ENCODE measurements around the gene UBAC2.
"Not testable (repeated sequence)": the region's sequence is repeated elsewhere in the genome, so short reads cannot be mapped to it uniquely, and the experiment has no call there.

UBAC2 gene

DNA sequence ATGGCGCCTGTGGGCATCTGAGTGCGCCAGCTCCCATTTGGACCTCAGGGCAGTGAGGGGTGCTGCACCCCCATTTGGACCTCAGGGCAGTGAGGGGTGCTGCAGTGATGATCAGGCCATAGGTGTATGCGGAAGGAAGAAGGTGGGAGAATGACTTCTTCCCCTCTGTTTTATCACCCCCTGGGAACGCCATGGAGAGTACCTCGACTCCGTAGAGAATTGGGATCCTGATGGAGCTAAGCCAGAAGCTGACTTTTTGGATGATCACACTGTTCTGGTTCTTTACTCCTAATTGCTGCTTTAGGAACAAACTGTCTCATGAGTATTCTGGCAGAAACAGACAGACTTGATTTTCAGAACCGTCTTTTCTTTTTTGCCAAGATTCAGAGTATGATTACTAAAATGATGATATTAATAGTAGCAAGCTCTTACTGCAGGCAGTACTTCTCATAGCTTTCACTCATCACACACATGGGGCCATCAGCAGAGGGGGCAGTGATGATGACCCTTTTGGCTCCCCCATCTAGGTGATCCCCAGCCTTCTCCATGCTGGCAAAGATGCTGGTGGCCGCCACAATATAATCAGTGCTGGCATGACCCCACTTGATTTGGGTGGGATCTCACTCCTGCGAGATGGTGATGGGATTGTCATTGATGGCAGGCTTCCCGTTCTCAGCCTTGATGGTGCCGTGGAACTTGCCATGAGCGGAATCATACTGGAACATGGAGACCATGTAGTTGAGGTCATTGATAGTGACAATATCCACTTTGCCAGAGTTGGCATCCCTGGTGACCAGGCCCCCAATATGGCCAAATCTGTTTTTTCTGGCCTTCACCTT is 10.3 kb upstream of the UBAC2 start:
- DNase-seq = no peak

DNA sequence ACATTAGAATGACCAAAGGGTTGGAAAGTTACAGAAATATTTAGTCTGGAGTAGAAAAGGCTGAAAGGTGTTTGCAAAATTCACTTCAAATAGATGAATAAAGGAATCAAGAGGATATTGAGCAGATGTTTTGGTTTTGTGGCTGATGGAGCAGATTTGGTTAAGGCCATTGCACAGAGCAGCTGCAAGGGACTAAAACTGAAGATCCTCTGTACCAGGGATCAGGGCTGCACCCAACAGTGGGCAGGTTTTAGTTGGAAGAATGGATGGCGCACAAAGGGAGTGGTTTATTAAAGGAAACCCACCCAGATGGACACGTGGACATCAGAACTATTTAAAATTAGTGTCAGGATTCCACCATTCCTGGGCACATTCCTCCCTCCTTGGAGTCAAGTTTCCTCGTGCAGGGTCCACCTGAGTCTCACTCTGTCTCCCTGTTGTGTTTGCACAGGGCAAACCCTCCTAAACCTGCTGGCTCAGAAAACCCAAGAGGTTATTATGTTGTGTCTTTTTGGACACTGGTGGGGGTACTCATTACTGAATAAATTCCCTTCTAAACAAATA is 9.2 kb upstream of the UBAC2 start:
- no peak for DNase-seq

DNA sequence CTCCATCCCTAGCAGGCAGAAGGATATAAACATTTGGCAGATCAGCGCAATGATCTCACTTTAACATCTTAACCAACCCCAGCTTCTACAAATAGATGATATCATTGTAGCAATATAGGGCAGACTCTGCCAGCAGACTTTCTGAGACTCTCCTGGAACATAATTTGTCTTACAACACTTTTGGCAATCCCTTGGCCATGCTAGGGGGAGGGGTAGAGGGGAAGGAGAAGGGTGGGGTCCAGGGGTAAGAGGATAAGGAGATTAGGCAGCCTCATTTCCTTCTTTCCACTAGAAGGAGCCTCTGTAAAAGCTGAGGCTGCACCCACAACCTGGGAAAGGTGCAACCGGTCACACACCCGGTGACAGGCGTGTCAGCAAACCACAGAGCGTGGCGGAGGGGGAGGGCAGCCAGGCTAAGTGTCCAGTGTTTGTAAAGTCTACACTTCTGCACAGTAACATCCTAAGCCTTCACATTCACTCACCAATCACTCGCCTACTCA is 8.7 kb upstream of the UBAC2 start:
- DNase-seq = no peak

DNA sequence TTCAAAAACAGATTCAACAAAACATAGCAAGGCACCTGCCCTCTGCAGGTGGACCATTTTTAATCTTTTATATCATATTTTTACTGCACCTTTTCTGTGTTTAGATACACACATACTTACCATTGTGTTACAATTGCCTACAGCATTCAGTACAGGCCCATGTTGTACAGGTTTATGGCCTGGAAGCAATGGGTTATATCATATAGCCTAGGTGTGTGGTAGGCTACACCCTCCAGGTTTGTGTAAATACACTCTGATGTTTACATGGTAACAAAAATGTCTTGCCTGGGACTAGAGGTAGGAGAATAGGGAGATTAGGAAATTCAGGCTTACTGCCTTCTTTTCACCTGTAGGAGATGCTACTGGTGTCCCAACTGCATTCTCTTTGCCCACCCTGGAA is 8.2 kb upstream of the UBAC2 start:
- no peak for DNase-seq

GRCh38 chr13:99193152-99193551 is 7.5 kb upstream of the UBAC2 start:
- no peak for DNase-seq

GRCh38 chr13:99196466-99197116 is 4.1 kb upstream of the UBAC2 start:
- DNase-seq = no peak

DNA sequence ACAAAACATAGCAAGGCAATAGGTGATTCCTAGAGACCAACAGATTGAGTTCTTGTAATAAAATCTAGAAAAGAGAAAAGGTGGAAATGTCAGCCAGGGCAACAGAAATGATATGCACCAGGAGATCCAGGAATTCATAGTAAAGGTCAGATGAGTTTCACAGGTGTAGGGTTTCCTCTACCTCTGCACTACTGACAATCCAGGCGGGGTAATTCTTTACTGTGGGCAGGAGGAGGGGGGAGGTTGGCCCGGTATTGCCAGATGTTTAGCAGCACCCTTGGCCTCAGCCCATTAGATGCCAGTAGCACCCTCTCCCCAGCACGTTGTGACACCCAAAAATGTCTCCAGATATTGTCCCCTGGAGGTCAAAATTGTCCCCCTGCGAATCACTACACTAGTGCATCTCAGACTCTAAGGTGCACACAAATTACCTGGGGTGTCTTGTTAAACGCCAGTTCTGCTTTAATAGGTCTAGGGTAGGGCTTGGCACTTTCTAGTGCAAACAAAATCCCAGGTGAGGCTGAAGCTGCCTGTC is 3.5 kb upstream of the UBAC2 start:
- no peak for DNase-seq

DNA sequence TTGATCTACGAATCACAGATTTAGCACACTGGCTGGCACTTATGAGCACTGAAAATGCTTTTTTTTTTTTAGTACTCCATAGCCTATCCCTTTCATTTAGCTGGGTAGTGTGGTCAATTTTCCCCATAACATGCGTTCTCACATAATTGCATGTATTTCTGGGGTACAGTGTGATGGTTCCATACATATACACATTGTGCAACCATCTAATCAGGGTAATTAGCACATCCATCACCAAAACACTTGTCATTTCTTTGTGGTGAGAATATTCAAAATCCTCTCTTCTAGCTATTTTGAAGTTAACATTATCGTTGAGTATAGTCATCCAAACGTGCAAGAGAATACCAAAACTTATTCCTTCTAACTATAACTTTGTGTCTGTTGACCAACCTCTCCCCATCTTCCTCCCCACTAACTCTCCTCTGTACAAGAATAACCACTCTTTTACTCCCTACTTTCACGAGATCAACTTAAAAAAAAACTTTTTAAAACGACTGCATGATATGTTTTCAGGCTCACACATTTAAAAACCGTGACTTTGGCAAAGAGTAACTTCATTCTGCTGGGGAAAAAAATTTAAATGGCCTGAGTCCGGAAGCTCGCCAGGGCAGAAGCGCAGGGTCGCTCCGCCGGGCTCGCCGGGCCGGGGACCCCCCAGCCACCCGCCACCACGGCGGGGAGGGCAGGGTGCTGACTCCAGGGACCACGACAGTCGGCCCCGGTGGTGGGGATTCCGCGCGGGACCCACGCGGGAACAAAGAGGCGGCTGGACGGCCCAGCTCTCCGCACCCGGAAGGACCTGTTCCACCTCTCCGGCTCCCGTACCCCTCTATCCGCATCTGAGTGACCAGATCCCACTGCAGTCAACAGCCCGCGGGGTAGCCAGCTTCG is 868 bp upstream of the UBAC2 start:
- DNase-seq = no peak

DNA sequence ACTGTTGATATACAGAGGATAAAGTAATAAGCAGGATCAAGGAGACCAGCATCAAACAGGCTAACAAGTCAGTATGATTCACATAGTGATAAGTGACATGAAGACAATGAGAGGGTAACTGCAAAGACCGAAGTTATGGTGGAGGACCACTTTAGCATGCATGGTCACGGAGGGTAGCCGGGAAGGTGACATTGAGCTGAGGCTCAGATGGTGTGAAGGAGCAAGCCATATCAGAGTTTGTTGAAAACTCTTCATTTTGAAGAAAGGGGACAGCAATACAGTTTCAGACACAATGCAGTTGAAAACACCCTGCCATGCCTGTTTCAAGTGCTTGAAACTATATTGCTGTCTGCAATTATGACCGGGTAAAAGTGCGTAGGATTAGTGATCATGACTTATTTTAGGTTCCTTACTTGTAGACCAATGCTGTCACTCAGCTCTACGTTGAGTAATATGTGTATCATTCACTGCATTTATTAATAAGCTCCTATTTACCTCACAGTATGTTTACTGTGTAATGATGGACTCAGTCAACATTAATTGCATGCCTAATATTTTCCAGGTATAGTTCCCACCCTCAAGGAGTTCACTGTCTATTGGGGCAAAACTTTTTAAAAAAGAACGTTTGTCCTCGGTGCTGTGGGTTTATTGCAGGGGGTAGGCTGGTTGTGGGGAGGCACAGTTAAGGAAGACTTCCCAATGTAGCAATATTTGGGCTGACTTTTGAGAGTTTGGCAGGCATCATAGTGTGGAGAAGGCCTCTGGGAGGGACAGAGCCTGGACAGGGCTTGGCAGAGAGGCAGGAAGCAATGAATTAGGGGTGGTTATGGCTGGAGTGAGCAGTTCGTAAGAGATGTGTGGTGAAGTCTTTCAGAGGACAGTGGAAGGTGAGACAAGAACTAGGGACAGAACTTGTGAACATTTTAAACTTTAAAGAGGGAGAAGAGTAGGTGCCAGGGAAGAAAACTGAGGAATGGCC is 3.2 kb downstream of the UBAC2 start:
- DNase-seq = no peak

DNA sequence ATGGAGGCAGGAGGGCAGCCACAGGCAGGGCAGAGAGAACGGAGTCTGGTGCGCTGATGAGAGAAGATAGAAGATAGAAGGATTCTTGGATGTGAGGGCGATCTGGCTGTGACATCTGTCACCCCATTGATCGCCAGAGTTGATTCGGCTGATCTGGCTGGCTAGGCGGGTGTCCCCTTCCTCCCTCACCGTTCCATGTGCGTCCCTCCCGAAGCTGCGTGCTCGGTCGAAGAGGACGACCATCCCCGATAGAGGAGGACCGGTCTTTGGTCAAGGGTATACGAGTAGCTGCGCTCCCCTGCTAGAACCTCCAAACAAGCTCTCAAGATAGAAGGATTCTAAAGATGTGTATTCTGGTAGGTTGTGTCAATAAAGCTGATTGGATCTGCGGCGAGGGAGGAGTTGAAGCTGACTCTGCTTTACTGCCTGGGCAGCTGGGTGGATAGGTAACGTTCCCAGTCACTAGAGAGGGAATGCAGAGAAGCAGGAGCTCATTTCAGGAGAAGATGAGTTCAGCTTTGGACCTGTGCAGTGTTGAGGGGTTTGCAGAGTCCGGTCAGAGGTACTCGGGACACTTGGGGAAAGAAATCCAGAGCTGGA is 5.1 kb downstream of the UBAC2 start:
- no peak for DNase-seq

- no peak for DNase-seq
These were observed 5.6 kb downstream of the UBAC2 start for GRCh38 chr13:99206226-99206625.

GRCh38 chr13:99206873-99207272 is 6.2 kb downstream of the UBAC2 start:
- no peak for DNase-seq

DNA sequence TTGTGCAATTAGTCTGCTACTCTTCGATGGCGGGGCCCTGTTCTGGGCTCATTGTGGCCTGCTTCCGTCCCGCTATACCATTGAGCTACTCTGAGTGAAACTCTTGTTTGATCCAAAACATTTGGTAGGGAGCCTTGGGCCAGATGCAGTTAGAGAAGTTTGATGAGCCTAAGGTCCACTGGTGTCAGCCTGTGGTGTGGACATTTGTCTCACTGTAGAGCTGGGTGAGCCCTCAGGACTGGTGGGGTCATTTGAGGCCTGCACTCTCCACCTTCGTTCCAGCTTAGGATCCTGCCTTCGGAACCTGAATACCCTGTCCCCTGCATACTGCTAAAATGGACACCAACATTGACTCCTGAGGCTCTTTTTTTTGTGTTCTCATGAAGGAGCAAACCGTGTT is 6.9 kb downstream of the UBAC2 start:
- DNase-seq = no peak

DNA sequence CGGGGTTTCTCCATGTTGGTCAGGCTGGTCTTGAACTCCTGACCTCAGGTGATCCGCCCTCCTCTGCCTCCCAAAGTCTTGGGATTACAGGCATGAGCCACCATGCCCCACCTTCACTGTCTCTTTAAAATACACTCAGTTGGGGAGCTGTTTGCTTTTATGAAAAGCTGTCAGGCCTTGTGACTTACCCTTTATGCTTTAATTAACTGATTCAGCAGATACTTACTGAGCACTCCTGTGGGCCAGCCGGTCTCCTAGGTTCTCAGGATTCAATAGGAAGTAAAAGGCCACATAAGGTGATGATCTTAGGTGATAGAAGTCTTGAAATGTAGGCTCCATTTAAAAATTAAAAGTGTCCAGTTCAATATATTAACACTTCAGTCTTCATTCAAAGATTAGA is 7.5 kb downstream of the UBAC2 start:
- DNase-seq = no peak

GRCh38 chr13:99208845-99209527 is 8.3 kb downstream of the UBAC2 start:
- no peak for DNase-seq

GRCh38 chr13:99210627-99211026 is 10.0 kb downstream of the UBAC2 start:
- not testable (repeated sequence) for DNase-seq

DNA sequence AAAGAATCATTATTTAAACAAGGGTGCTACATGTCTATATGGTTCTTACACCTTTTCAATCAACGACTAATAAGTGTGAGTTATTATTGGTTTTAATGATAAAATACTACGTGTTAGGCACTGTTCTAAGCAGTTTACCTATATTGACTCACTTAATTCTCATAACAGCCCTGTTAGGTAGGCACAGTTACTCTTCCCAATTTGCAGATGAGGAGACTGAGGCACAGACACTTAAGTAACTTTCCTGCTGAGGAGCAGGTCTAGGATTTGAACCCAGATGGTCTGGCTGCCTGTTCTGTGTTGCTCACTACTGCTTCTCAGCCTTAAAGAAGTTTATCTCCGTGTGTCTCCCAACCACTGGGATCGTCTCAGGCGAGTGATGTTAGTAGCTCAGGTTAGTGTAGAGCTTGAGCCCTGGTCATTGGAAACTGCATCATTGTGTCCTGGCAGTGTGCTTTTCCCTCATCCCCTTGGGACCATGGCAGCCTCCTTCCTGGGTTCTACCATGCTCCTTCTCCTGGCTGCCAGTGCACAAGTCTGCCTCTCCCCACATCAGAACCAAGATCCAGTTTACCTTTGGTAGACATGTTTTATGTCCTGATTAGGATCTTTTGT is 10.9 kb downstream of the UBAC2 start:
- DNase-seq = no peak

GRCh38 chr13:99214232-99214631 is 13.6 kb downstream of the UBAC2 start:
- no peak for DNase-seq

- DNase-seq = no peak
These were observed 14.1 kb downstream of the UBAC2 start for GRCh38 chr13:99214731-99215130.
